ENCODE results near the gene OLIG3.

DNA sequence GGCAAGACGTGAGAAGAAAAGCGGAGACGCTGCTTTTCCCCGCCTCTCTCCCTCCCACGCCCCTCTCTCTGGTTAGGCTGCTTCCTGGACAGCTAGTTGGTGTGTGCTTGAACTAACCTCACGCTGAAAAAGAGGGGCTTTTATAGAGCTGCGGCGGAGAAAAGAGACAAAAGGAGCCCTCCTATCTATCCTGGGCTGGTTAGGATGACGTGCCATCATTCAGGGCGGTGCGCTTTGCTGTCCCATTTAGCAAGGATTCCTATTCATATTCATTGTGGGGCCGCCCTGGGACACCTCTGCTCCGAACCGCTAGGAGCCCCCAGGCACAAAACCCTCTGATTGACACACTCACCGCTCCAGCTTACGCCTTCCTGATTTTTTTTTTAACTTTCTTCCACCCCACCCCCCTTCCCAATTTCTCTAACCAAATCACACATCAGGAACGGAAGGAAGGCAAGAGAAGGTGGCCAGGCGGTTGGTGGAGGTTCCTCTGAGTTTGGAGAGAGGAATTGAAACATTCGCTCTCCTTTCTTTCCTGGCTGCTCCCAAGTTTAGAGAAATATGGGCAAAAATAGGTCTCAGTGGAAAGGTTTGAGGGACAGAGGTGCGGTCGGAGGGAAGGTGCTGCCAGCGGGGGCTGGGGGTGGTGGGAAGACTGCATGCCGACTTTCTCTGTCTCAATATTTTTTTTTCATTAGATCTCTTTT is at the start of gene OLIG3:
- TF ChIP-seq, protein P1, sequence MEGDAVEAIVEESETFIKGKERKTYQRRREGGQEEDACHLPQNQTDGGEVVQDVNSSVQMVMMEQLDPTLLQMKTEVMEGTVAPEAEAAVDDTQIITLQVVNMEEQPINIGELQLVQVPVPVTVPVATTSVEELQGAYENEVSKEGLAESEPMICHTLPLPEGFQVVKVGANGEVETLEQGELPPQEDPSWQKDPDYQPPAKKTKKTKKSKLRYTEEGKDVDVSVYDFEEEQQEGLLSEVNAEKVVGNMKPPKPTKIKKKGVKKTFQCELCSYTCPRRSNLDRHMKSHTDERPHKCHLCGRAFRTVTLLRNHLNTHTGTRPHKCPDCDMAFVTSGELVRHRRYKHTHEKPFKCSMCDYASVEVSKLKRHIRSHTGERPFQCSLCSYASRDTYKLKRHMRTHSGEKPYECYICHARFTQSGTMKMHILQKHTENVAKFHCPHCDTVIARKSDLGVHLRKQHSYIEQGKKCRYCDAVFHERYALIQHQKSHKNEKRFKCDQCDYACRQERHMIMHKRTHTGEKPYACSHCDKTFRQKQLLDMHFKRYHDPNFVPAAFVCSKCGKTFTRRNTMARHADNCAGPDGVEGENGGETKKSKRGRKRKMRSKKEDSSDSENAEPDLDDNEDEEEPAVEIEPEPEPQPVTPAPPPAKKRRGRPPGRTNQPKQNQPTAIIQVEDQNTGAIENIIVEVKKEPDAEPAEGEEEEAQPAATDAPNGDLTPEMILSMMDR (conservative IDR thresholded peaks at IDR 0.05; ENCODE audit: low read length) = no peak
- no peak for TF ChIP-seq EZH2phosphoT487 (IDR thresholded peaks at IDR 0.05; ENCODE audit: borderline replicate concordance)

All from Loucy (cell line).